K562 (cell line): ENCODE results near the gene HLA-B. TPM values are rescaled to one million over a fixed set of nuclear protein-coding genes. Genes with fewer than 3 reads are reported as not detected.

Source experiments
- AFF4 ChIP-seq: sonication (generic); formaldehyde crosslinking; IDR thresholded peaks from 2 replicates; pipeline ENCODE4 v1.8.0; 2023; ENCODE audit warnings: mild to moderate bottlenecking, missing genetic modification reagents
- E2F1 ChIP-seq: sonication (generic); formaldehyde crosslinking; IDR thresholded peaks from 2 replicates; pipeline ENCODE4 v1.8.1; 2023; ENCODE audit warnings: mild to moderate bottlenecking, missing genetic modification reagents, moderate library complexity
- HCFC1 ChIP-seq: IDR thresholded peaks from 2 replicates; pipeline ENCODE4 v1.6.1; 2012; ENCODE audit warnings: low read depth, low read length, improper control_type of control experiment
- IRF2 ChIP-seq: sonication (generic); formaldehyde crosslinking; IDR thresholded peaks from 2 replicates; pipeline ENCODE4 v1.8.1; 2022; ENCODE audit warnings: mild to moderate bottlenecking, missing genetic modification reagents
- MEF2A ChIP-seq: IDR thresholded peaks from 2 replicates; pipeline ENCODE4 v1.6.1; 2011; ENCODE audit warnings: low read depth, mild to moderate bottlenecking, low read length, moderate library complexity; ENCODE audit not compliant: control insufficient read depth
- MTA3 ChIP-seq: fragments of 450-650 bp; formaldehyde crosslinking; IDR thresholded peaks from 2 replicates; pipeline ENCODE4 v1.6.1; 2017; ENCODE audit warnings: mild to moderate bottlenecking, borderline replicate concordance
- TFAP4 ChIP-seq: sonication (generic); formaldehyde crosslinking; IDR thresholded peaks from 2 replicates; pipeline ENCODE4 v1.8.0; 2022; ENCODE audit warnings: missing genetic modification reagents, mild to moderate bottlenecking, moderate library complexity, borderline replicate concordance
- ZNF124 ChIP-seq: sonication (generic); formaldehyde crosslinking; IDR thresholded peaks from 2 replicates; pipeline ENCODE4 v1.8.1; 2022; ENCODE audit warnings: missing genetic modification reagents
- ZNF347 ChIP-seq: fragments of 450-650 bp; formaldehyde crosslinking; IDR thresholded peaks from 2 replicates; pipeline ENCODE4 v1.4.0; 2020; ENCODE audit warnings: low read depth, mild to moderate bottlenecking, moderate library complexity
- polyA plus RNA-seq, 8 experiments: library from polyadenylated mRNA; depleted of rRNA in 4 of 8; stranded (reverse) in 5 of 8; unstranded in 3 of 8; fragments of >200 nt; fragmentation: Nextera tagmentation in 2 of 8; fragmentation: Illumina TruSeq in 1 of 8; extraction: Ambion mirVana in 2 of 8; extraction: Trizol in 1 of 8; gene quantifications; 2 replicates each; pipeline versions ENCODE4 v1.2.1 to v1.2.3, GENCODE V29; 2011 to 2014; ENCODE audit warnings: inconsistent platforms in 1 of 8, missing spikeins in 1 of 8
- total RNA-seq, 7 experiments: library from RNA; depleted of rRNA in 6 of 7; stranded (reverse); fragments of >200 nt in 6 of 7; fragmentation: Illumina TruSeq in 2 of 7; extraction: Trizol in 2 of 7; gene quantifications; 2 replicates each; pipeline versions ENCODE4 v1.2.1 to v1.2.3, GENCODE V29; 2011 to 2021; ENCODE audit warnings: low replicate concordance in 1 of 7
- TF ChIP-seq, protein P1 (sequence below): fragments of 250-450 bp; sonication (Bioruptor Pico); IDR thresholded peaks from 2 replicates; pipeline ENCODE4 v1.4.0; 2020; ENCODE audit warnings: mild to moderate bottlenecking
- TF ChIP-seq, protein P2 (sequence below): fragments of 450-650 bp; formaldehyde crosslinking; IDR thresholded peaks from 2 replicates; pipeline ENCODE4 v1.4.0; 2022; ENCODE audit warnings: missing genetic modification characterization
- TF ChIP-seq, protein P3 (sequence below), 2 experiments: fragments of 250-450 bp in 1 of 2; fragments of 450-650 bp in 1 of 2; sonication (Bioruptor Pico) in 1 of 2; IDR thresholded peaks; 2 replicates each; pipeline versions ENCODE4 v1.6.1 to v1.8.0; 2016 to 2021; ENCODE audit warnings: mild to moderate bottlenecking in 2 of 2, moderate library complexity in 2 of 2, missing compliant biosample characterization in 1 of 2, missing genetic modification characterization in 1 of 2

Gene HLA-B
- total and polyA plus RNA-seq, 9 of the 15 experiments (the other 6 are each of a cell fraction or from before 2014, with no cell fraction given): 0.07 to 9.7 (median 0.65) TPM; not detected in 2

- TF ChIP-seq, protein P1, sequence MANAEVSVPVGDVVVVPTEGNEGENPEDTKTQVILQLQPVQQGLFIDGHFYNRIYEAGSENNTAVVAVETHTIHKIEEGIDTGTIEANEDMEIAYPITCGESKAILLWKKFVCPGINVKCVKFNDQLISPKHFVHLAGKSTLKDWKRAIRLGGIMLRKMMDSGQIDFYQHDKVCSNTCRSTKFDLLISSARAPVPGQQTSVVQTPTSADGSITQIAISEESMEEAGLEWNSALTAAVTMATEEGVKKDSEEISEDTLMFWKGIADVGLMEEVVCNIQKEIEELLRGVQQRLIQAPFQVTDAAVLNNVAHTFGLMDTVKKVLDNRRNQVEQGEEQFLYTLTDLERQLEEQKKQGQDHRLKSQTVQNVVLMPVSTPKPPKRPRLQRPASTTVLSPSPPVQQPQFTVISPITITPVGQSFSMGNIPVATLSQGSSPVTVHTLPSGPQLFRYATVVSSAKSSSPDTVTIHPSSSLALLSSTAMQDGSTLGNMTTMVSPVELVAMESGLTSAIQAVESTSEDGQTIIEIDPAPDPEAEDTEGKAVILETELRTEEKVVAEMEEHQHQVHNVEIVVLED: no peak
- TF ChIP-seq E2F1 (CRISPR knock-in tag): no peak
- TF ChIP-seq ZNF124 (CRISPR knock-in tag): no peak
- TF ChIP-seq, protein P2, sequence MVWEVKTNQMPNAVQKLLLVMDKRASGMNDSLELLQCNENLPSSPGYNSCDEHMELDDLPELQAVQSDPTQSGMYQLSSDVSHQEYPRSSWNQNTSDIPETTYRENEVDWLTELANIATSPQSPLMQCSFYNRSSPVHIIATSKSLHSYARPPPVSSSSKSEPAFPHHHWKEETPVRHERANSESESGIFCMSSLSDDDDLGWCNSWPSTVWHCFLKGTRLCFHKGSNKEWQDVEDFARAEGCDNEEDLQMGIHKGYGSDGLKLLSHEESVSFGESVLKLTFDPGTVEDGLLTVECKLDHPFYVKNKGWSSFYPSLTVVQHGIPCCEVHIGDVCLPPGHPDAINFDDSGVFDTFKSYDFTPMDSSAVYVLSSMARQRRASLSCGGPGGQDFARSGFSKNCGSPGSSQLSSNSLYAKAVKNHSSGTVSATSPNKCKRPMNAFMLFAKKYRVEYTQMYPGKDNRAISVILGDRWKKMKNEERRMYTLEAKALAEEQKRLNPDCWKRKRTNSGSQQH: peak; percentile 86
- TF ChIP-seq MTA3: peak; percentile 70; the same call in 1 of the 2 replicates
- TF ChIP-seq IRF2 (CRISPR knock-in tag): no peak
- TF ChIP-seq, protein P3, sequence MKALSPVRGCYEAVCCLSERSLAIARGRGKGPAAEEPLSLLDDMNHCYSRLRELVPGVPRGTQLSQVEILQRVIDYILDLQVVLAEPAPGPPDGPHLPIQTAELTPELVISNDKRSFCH (CRISPR knock-in tag; IDR thresholded peaks at IDR 0.05): no peak
- TF ChIP-seq, protein P3 (tag; IDR thresholded peaks at IDR 0.05): peak; percentile 50; the same call in 1 of the 2 replicates
- TF ChIP-seq ZNF347: no peak
- no peak for TF ChIP-seq MEF2A
- TF ChIP-seq AFF4 (CRISPR knock-in tag): peak; percentile 82; the same call in 1 of the 2 replicates
- TF ChIP-seq HCFC1: peak; percentile 55; the same call in 1 of the 2 replicates
- peak; percentile 73 for TF ChIP-seq TFAP4 (CRISPR knock-in tag)
Measured at GRCh38 chr6:31399589-31400466, 42.8 kb upstream of the HLA-B start (continued).
